GM21526 (cell line): Measurements from ENCODE around the gene VSIG2.
A peak's percentile ranks its signal among the peaks of the same experiment; 100 is the strongest.

Source experiments
- ATAC-seq: cut with Tn5 transposase; IDR thresholded peaks from one replicate; pipeline ENCODE4 v1.9.1; 2021; ENCODE audit warnings: moderate library complexity; ENCODE audit not compliant: unreplicated experiment, low FRiP score

Gene VSIG2

DNA sequence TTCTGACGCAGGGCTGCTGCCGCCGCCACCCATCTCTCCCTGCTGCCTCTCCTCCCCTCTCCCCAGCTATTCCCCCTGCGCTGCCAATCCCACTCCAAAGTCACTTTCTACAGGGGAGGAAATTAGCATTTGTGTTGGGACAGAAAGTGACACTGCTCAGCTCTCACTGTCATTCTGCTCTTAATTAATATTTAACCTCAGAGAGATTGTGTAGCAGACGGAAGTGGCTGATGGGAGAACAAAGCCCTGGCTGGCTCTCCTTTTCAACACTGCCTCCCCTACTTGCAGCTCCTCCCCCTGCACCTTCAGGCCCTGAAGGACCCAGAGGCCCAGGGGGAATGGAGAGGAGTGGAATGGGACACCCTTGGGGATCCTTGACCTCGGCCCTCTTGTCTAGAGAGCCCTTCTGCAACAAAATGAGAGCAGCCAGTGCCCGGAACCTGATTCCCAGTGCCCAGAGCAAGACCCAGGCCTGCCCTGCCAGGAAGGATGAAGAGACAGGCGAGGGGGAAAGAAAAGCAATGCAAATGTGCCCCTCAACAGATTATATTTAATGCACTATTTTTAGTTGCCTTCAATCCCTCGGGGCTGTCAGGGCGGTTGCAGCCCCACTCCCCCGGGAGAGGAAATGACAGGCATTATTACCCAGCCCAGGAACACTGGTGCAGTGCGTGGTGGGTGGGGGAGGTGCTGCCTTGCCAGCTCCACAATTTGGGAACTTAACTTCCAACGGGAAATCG lies 26.9 kb downstream of the VSIG2 start:
- ATAC-seq: peak; percentile 58

DNA sequence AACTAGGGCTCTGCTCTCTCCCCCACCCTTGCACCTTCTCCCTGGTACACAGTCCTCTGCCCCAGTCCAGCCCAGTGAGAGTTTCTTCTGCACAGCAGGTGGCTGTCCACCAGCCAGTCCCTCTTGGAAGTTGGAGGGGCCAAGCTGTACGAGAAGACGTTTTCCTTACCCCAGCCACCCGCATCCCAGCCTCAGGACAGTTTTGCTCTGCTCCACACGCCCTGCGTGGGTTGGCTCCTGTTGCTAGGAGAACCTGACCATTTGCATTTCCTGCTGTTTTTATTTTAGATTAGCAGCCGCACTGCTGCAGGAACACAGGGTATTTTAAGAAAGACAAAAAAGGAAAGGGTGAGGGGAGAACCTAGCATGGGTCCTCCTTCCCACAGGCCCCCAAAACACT lies 29.9 kb downstream of the VSIG2 start:
- ATAC-seq: no peak

- no peak for ATAC-seq
Observed at GRCh38 chr11:124719534-124719933, 32.5 kb downstream of the VSIG2 start.

DNA sequence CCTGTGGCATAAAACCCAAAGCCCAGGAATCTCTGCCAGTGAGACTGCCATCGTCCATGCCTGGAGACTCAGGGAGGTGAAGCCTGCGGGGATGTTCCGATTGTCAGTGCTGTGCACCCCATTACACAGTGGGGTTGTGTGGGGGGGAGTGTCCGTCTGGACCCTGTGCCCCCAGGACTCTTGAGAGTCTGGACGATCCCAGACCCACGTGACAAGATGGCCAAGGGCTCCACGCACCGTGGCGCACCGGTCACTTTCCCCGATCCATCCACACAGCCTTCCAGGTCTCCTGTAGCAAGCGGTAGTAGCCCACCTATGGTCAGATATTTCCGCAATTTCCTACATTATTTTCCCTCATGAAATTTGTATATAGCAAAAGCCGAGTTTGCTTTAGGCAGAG lies 33.3 kb downstream of the VSIG2 start:
- no peak for ATAC-seq

DNA sequence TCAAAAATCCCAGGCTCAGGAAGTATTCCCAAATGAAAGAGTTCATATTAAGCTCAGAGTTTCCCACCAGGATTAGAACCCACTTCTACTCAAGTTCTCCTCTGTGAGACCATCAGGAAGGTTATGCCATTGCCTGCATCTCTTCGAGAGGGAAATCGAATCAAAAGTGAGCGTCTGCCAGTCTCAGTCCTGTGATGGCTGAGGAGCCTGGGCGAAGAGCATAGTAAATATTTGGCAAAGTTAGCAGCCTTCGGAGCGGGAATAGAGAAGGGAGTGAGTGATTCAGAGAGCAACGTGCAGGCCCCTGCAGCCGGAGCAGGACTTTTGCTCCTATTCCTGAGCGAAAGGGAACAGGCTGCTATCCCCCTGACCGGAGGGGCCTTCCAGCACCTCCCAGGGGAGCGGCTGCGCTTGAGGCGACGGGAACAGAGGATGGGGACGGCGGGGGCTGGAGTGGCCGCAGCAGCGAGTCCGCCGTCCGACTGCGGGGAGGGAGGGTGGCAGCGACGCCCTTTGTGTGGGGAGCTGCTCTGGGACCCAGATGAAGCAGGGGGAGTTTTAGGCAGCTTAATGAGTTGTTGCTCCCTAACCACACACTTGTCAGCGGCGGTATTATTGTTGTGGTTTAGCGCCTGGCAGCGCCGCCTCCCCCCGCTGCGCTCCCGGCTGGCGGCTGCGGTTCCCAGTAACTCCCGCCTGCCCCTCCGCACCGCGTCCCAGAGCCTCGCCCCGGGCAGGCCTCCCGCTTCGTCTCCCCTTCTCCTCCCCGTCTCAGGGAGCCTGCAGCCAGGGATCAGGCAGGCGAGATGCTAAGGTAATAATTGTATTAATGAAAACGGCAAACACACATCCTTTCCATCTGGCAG lies 34.0 kb downstream of the VSIG2 start:
- ATAC-seq: no peak

DNA sequence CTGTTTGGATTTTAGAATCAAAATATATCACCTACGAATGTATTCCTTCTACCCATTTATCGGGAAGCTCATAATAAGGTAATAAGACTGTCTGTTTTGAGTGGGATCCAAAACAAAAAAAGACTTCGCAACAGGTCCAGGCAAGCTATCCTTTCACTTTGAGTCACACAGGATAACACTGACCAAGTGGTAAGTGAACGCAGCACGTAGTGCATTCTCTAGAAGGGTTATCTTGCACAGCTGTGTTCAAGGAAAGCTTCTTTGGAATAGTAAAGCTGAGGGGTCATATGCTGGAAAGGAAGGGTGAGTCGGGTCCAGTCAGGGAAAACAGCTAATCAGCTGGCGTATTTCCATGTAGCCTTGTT lies 34.7 kb downstream of the VSIG2 start:
- no peak for ATAC-seq

DNA sequence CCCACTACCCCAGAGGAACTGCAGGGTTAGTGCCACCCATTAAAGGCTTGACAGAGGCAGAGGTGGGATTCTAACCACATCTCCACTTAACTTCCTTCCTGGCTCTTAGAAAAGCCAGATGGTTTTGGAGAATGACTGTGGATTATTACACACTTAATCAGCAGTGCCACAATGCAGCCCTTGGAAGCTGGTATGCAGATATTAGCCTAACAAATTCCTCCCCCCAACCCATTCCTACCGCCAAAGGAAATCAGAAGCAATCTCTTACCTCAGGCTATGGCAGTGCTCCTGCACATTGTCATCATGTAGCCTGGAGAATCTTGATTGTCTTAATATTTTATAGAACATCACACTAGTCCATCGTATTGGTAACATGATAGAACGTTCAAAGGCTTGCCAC lies 35.5 kb downstream of the VSIG2 start:
- no peak for ATAC-seq

DNA sequence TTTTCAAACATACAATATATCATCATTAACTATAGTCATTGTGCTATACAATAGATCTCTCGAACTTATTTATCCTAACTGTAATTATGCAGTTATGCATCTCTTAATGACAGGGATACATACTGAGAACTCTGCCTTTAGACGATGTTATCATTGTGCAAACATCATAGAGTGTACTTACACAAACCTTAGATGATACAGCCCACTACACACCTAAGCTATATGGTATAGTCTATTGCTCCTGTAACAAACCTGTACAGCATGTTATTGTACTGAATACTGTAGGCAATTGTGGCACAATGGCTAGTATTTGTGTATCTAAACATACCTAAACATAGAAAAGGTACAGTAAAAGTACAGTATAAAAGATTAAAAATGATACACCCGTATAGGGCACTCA lies 39.7 kb downstream of the VSIG2 start:
- no peak for ATAC-seq

DNA sequence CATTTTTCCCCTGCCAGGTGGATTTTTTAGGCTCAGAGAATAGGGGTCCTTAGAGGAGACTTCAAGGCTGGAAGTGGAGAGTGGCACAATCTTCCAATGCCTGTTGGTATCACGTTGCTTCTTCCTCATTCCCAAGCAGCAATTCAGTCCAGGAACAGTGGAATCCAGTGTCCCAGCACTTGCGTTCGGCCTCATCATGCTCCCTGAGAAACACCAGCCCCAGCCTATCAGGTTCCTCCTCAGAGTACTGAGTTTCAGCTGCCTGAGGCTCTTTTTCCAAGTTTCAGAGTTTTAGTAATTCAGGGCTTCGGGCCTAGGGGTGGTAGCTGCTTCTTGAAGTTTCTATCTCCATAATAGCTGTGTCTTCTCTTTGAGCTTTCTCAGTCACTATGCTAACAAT lies 44.2 kb downstream of the VSIG2 start:
- ATAC-seq: no peak

DNA sequence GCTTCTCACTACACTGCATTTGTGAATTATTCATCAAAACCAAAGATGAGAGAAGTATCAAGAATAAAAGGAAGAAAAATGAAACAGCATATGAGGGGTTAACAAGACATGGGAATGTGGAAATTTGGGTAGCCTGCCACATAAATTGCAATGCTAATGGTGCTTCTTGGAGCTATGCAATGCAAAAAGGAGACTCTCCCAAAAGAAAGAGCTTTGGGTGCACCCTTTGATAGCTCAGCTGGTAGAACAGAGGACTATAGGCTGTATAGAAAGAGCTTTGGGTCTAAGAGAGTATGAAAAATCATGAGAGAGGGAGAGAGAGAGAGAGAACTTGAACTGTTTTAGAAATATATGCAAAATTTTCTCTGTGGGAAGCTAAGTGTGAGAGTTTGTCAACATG lies 52.0 kb downstream of the VSIG2 start:
- no peak for ATAC-seq

- ATAC-seq: no peak
Observed at GRCh38 chr11:124699547-124699946, 52.5 kb downstream of the VSIG2 start.
